Neuronal stem cell (in vitro differentiated cells): ENCODE measurements around the gene GABRG3.

Experiments used
- DNase-seq: peaks from one replicate; pipeline ENCODE4 v3.0.0-alpha.2; 2013; ENCODE audit warnings: low spot score
- H2AFZ ChIP-seq: one replicate; pipeline ENCODE4 v1.6.1; 2013; ENCODE audit warnings: mild to moderate bottlenecking, low read length, inconsistent platforms
- H2AK5ac ChIP-seq: 2 replicates; pipeline ENCODE4 v1.6.1; 2013; ENCODE audit warnings: low read depth, mild to moderate bottlenecking, inconsistent platforms, low read length, moderate library complexity, mixed read lengths
- H2BK120ac ChIP-seq: 2 replicates; pipeline ENCODE4 v1.6.1; 2013; ENCODE audit warnings: low read depth, mild to moderate bottlenecking, inconsistent platforms, low read length, moderate library complexity, mixed read lengths
- H2BK12ac ChIP-seq: one replicate; pipeline ENCODE4 v1.6.1; 2013; ENCODE audit warnings: low read length, inconsistent platforms
- H2BK15ac ChIP-seq: 2 replicates; pipeline ENCODE4 v1.6.1; 2013; ENCODE audit warnings: mild to moderate bottlenecking, low read length, inconsistent platforms, mixed read lengths
- H2BK5ac ChIP-seq: one replicate; pipeline ENCODE4 v1.6.1; 2013; ENCODE audit warnings: inconsistent platforms, mild to moderate bottlenecking, low read length, moderate library complexity
- H3K14ac ChIP-seq: one replicate; pipeline ENCODE4 v1.6.1; 2013; ENCODE audit warnings: low read length, inconsistent platforms
- H3K18ac ChIP-seq: 2 replicates; pipeline ENCODE4 v1.6.1; 2013; ENCODE audit warnings: low read length, inconsistent platforms
- H3K23ac ChIP-seq: 2 replicates; pipeline ENCODE4 v1.6.1; 2013; ENCODE audit warnings: low read depth, mild to moderate bottlenecking, mixed read lengths, low read length, inconsistent platforms; ENCODE audit not compliant: poor library complexity
- H3K27ac ChIP-seq: replicated peaks from 3 replicates; pipeline ENCODE4 v1.5.1; 2013; ENCODE audit warnings: low read length, inconsistent platforms
- H3K27me3 ChIP-seq, 3 experiments: 2 replicates each; pipeline ENCODE4 v1.6.1; 2013; ENCODE audit warnings: low read length in 3 of 3, mild to moderate bottlenecking in 2 of 3, inconsistent platforms in 1 of 3, low read depth in 1 of 3, mixed read lengths in 1 of 3, moderate library complexity in 1 of 3; ENCODE audit not compliant: control insufficient read depth in 3 of 3, insufficient read depth in 3 of 3
- H3K36me3 ChIP-seq, 2 donors: replicated peaks in 1 of 2; 2 replicates each; pipeline ENCODE4 v1.6.1; 2013; ENCODE audit warnings: low read length in 2 of 2; ENCODE audit not compliant: control insufficient read depth in 2 of 2, insufficient read depth in 2 of 2
- H3K4ac ChIP-seq: 2 replicates; pipeline ENCODE4 v1.6.1; 2013; ENCODE audit warnings: inconsistent platforms, mild to moderate bottlenecking, low read length, moderate library complexity
- H3K4me1 ChIP-seq, 2 donors: 1 replicate in 1 of 2; 2 replicates in 1 of 2; pipeline ENCODE4 v1.6.1; 2013; ENCODE audit warnings: low read length in 2 of 2, low read depth in 1 of 2; ENCODE audit not compliant: control insufficient read depth in 2 of 2, insufficient read depth in 1 of 2
- H3K4me2 ChIP-seq: one replicate; pipeline ENCODE4 v1.6.1; 2013; ENCODE audit warnings: mild to moderate bottlenecking, low read length, inconsistent platforms; ENCODE audit not compliant: insufficient read depth, poor library complexity, severe bottlenecking
- H3K4me3 ChIP-seq, 2 donors: 2 replicates each; pipeline ENCODE4 v1.5.1; 2013; ENCODE audit warnings: low read length in 2 of 2, mild to moderate bottlenecking in 2 of 2, inconsistent platforms in 1 of 2, moderate library complexity in 1 of 2
- H3K79me1 ChIP-seq: one replicate; pipeline ENCODE4 v1.6.1; 2013; ENCODE audit warnings: low read depth, mild to moderate bottlenecking, inconsistent platforms, low read length, moderate library complexity
- H3K9ac ChIP-seq: one replicate; pipeline ENCODE4 v1.6.1; 2013; ENCODE audit warnings: mild to moderate bottlenecking, low read depth, low read length, inconsistent platforms; ENCODE audit not compliant: poor library complexity
- H3K9me3 ChIP-seq, 2 donors: replicated peaks in 1 of 2; 2 replicates each; pipeline versions ENCODE3 to v1.6.1; 2013; ENCODE audit warnings: low read length in 2 of 2, mild to moderate bottlenecking in 2 of 2, inconsistent platforms in 1 of 2, low read depth in 1 of 2, mixed read lengths in 1 of 2, moderate library complexity in 1 of 2; ENCODE audit not compliant: control insufficient read depth in 2 of 2, insufficient read depth in 1 of 2
- H4K8ac ChIP-seq: one replicate; pipeline ENCODE4 v1.6.1; 2013; ENCODE audit warnings: low read depth, mild to moderate bottlenecking, inconsistent platforms, low read length, moderate library complexity
- H4K91ac ChIP-seq: one replicate; pipeline ENCODE4 v1.6.1; 2013; ENCODE audit warnings: low read length, low read depth, mild to moderate bottlenecking, inconsistent platforms; ENCODE audit not compliant: poor library complexity
- WGBS, 2 donors: extraction: QIAGEN DNeasy Blood & Tissue Kit; methylation state at CpG; one replicate each; pipeline ENCODE4 v1.1.7; 2013; ENCODE audit warnings: missing lambda C conversion rate in 2 of 2, mixed read lengths in 1 of 2; ENCODE audit not compliant: insufficient read length in 2 of 2, insufficient replicate concordance in 1 of 2; ENCODE audit errors: extremely low coverage in 2 of 2; 5-methylcytosine and 5-hydroxymethylcytosine counted together

GABRG3 gene

DNA sequence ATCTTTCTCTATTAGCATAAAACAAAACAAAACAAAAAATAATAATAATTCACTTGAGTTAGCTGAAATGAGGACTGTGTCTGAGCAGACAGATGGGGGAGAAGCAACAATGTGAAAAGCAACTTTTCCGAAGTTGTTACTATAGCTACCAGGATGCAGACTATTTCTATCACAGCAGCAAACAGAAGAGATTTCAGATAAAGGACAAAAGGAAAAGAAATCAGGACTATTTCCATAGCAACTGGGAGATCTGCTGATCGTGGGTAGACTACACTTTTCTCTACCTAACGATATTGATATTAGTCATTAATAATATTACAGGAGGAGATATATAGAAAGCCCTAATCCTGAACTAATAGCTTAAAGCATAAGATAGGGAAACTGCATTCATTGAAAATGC is 321.7 kb downstream of the GABRG3 start:
- H2BK12ac ChIP-seq = no peak overlapping the region
- no peak overlapping the region for H3K23ac ChIP-seq
- no peak overlapping the region for H2BK15ac ChIP-seq
- no peak overlapping the region for H4K8ac ChIP-seq
- no peak overlapping the region for H4K91ac ChIP-seq
- H3K9me3 ChIP-seq = no peaks in the 10 kb centered on the region
- no peaks in the 10 kb centered on the region for H3K27me3 ChIP-seq
- H2AK5ac ChIP-seq = no peak overlapping the region
- no peak overlapping the region for H3K9ac ChIP-seq
- H2AFZ ChIP-seq = no peak overlapping the region
- no peak overlapping the region for H2BK5ac ChIP-seq
- H3K4me2 ChIP-seq = no peak overlapping the region
- H3K4ac ChIP-seq = no peak overlapping the region
- no peak overlapping the region for H2BK120ac ChIP-seq
- no peak overlapping the region for H3K27ac ChIP-seq
- peaks cover 2% of the 10 kb centered on the region for H3K79me1 ChIP-seq
- WGBS, 2 donors = no CpG with 5 or more reads among the region's 3 CpGs
- no peak overlapping the region for H3K4me3 ChIP-seq
- no peak overlapping the region for H3K18ac ChIP-seq
- no peaks in the 10 kb centered on the region for H3K4me1 ChIP-seq
- no peak for DNase-seq
- H3K36me3 ChIP-seq = no peaks in the 10 kb centered on the region
- H3K14ac ChIP-seq = no peak overlapping the region

GRCh38 chr15:27293607-27294006 is 322.6 kb downstream of the GABRG3 start:
- H3K79me1 ChIP-seq = peaks cover 2% of the 10 kb centered on the region
- H3K4me1 ChIP-seq = no peaks in the 10 kb centered on the region
- H2BK15ac ChIP-seq = no peak overlapping the region
- H3K27ac ChIP-seq = no peak overlapping the region
- H3K36me3 ChIP-seq = no peaks in the 10 kb centered on the region
- H4K8ac ChIP-seq = no peak overlapping the region
- no peak overlapping the region for H3K4me2 ChIP-seq
- no peak overlapping the region for H2AK5ac ChIP-seq
- no peak overlapping the region for H4K91ac ChIP-seq
- no peaks in the 10 kb centered on the region for H3K9me3 ChIP-seq
- 100% methylated on average over 1 of the region's 1 CpG; no CpG with 5 or more reads in 1 of the 2 donors for WGBS, 2 donors
- H3K4ac ChIP-seq = no peak overlapping the region
- H3K14ac ChIP-seq = no peak overlapping the region
- no peaks in the 10 kb centered on the region for H3K27me3 ChIP-seq
- H2BK5ac ChIP-seq = no peak overlapping the region
- H2BK12ac ChIP-seq = no peak overlapping the region
- H3K4me3 ChIP-seq = no peak overlapping the region
- no peak for DNase-seq
- H2BK120ac ChIP-seq = no peak overlapping the region
- no peak overlapping the region for H2AFZ ChIP-seq
- H3K18ac ChIP-seq = no peak overlapping the region
- H3K23ac ChIP-seq = no peak overlapping the region
- no peak overlapping the region for H3K9ac ChIP-seq

DNA sequence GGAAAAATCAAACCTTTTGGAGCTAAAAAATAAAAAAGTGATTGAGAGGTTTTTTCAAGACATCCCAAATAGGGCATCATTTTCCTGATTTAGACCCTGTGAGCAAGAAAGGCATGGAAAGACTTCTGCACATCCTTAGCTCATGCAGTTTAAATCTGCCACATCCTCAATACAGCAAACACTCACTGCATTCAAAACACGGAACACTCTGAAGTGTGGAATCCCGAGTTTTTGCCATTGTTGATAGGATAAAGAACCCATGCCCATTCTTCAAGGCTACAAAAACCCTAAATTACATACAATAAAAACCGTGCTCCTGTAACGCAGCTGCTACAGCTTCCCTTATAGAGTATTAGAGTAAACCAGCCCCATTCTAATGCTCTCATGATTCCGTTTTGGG is 346.8 kb downstream of the GABRG3 start:
- no peak overlapping the region for H2BK5ac ChIP-seq
- no peaks in the 10 kb centered on the region for H3K79me1 ChIP-seq
- no peak overlapping the region for H2AFZ ChIP-seq
- no peak overlapping the region for H2BK120ac ChIP-seq
- H4K91ac ChIP-seq = no peak overlapping the region
- H4K8ac ChIP-seq = no peak overlapping the region
- H3K36me3 ChIP-seq = no peaks in the 10 kb centered on the region
- no peak overlapping the region for H3K14ac ChIP-seq
- H3K9ac ChIP-seq = no peak overlapping the region
- H3K23ac ChIP-seq = no peak overlapping the region
- H3K4ac ChIP-seq = no peak overlapping the region
- H3K4me2 ChIP-seq = no peak overlapping the region
- no peak overlapping the region for H2BK12ac ChIP-seq
- H2BK15ac ChIP-seq = no peak overlapping the region
- WGBS, 2 donors = no CpG with 5 or more reads among the region's 5 CpGs
- H3K27me3 ChIP-seq = no peaks in the 10 kb centered on the region
- H3K4me3 ChIP-seq = no peak overlapping the region
- no peak overlapping the region for H3K27ac ChIP-seq
- no peaks in the 10 kb centered on the region for H3K9me3 ChIP-seq
- no peak overlapping the region for H2AK5ac ChIP-seq
- peaks cover 0 to 6% of the 10 kb centered on the region in 2 donors for H3K4me1 ChIP-seq
- no peak overlapping the region for H3K18ac ChIP-seq
- DNase-seq = no peak

GRCh38 chr15:27323801-27324200 is 352.8 kb downstream of the GABRG3 start:
- no peak overlapping the region for H2BK5ac ChIP-seq
- H3K14ac ChIP-seq = no peak overlapping the region
- no peak overlapping the region for H4K8ac ChIP-seq
- H2BK15ac ChIP-seq = no peak overlapping the region
- no peak overlapping the region for H3K27ac ChIP-seq
- no CpG with 5 or more reads among the region's 9 CpGs for WGBS, 2 donors
- H3K4me1 ChIP-seq = peaks cover 0 to 10% of the 10 kb centered on the region in 2 donors
- H2BK12ac ChIP-seq = no peak overlapping the region
- peaks cover 0 to 2% of the 10 kb centered on the region in 2 donors for H3K9me3 ChIP-seq
- H3K79me1 ChIP-seq = no peaks in the 10 kb centered on the region
- H4K91ac ChIP-seq = peak overlapping the region; percentile 11
- no peak overlapping the region for H3K23ac ChIP-seq
- H2AFZ ChIP-seq = no peak overlapping the region
- peaks cover 0 to 2% of the 10 kb centered on the region in 2 donors for H3K36me3 ChIP-seq
- no peak overlapping the region for H3K9ac ChIP-seq
- H3K27me3 ChIP-seq = no peaks in the 10 kb centered on the region
- H3K4ac ChIP-seq = no peak overlapping the region
- no peak overlapping the region for H3K4me3 ChIP-seq
- DNase-seq = no peak
- H2BK120ac ChIP-seq = no peak overlapping the region
- no peak overlapping the region for H3K18ac ChIP-seq
- H3K4me2 ChIP-seq = no peak overlapping the region
- H2AK5ac ChIP-seq = no peak overlapping the region
